SK-N-SH (cell line): ENCODE data around the gene CCDC74A. TPM values are rescaled to one million over a fixed set of nuclear protein-coding genes. Genes with fewer than 3 reads are reported as not detected.
"Not testable (repeated sequence)": the region's sequence is repeated elsewhere in the genome, so short reads cannot be mapped to it uniquely, and the experiment has no call there.

Experiments used
- CTCF ChIA-PET: fragments of 300-600, 350-600 bp; formaldehyde crosslinking; extraction: SDS; loops from one replicate; lab custom pipeline; 2021; lab: Yijun Ruan, JAX
- POLR2A ChIA-PET: fragments of 350-600 bp; sonication (Branson Sonifier 250); formaldehyde crosslinking; extraction: SDS; loops from one replicate; lab custom pipeline; 2020; ENCODE audit warnings: antibody characterized with exemption, inconsistent platforms; lab: Yijun Ruan, JAX
- DNase-seq: peaks from one replicate; pipeline ENCODE4 v3.0.0; 2012
- H2AFZ ChIP-seq: fragments of 200-600 bp; sonication (generic); 2 replicates; pipeline ENCODE4 v1.8.1; 2016; ENCODE audit warnings: antibody characterized with exemption, mild to moderate bottlenecking, low read depth
- H3F3A ChIP-seq: fragments of 200-600 bp; sonication (generic); replicated peaks from 2 replicates; pipeline ENCODE3; 2016; ENCODE audit warnings: antibody characterized with exemption, mild to moderate bottlenecking; ENCODE audit not compliant: insufficient read depth
- H3K27ac ChIP-seq, 2 experiments: fragments of 200-500 bp in 1 of 2; fragments of 200-600 bp in 1 of 2; sonication (Bioruptor generic) in 1 of 2; sonication (generic), shearing (Covaris generic) in 1 of 2; 2 replicates each; pipeline versions ENCODE4 v1.5.1 to v1.6.1; 2014 to 2016; ENCODE audit warnings: low read depth in 2 of 2, inconsistent platforms in 1 of 2, low read length in 1 of 2, mild to moderate bottlenecking in 1 of 2, mixed read lengths in 1 of 2
- H3K27me3 ChIP-seq: fragments of 200-600 bp; sonication (generic), shearing (Covaris generic); 2 replicates; pipeline ENCODE4 v1.6.1; 2016; ENCODE audit warnings: mixed run types; ENCODE audit not compliant: insufficient read depth
- H3K36me3 ChIP-seq, 2 experiments: fragments of 200-500 bp in 1 of 2; fragments of 200-600 bp in 1 of 2; sonication (Bioruptor generic) in 1 of 2; sonication (generic) in 1 of 2; replicated peaks in 1 of 2; 2 replicates each; pipeline versions ENCODE3 to v1.5.1; 2014 to 2016; ENCODE audit warnings: low read length in 1 of 2, mild to moderate bottlenecking in 1 of 2; ENCODE audit not compliant: insufficient read depth in 2 of 2, control insufficient read depth in 1 of 2
- H3K4me1 ChIP-seq, 2 experiments: fragments of 200-500 bp in 1 of 2; fragments of 200-600 bp in 1 of 2; sonication (Bioruptor generic) in 1 of 2; sonication (generic), shearing (Covaris generic) in 1 of 2; 2 replicates each; pipeline versions ENCODE4 v1.5.1 to v1.6.1; 2014 to 2016; ENCODE audit warnings: low read depth in 1 of 2, low read length in 1 of 2, mixed run types in 1 of 2; ENCODE audit not compliant: insufficient read depth in 2 of 2, control insufficient read depth in 1 of 2
- H3K4me2 ChIP-seq: fragments of 200-600 bp; sonication (generic), shearing (Covaris generic); 2 replicates; pipeline ENCODE4 v1.6.1; 2017; ENCODE audit warnings: mixed run types
- H3K4me3 ChIP-seq, 2 experiments: fragments of 200-500 bp in 1 of 2; fragments of 200-600 bp in 1 of 2; sonication (Bioruptor generic) in 1 of 2; sonication (generic), shearing (Covaris generic) in 1 of 2; 2 replicates each; pipeline versions ENCODE4 v1.5.1 to v1.8.1; 2014 to 2016; ENCODE audit warnings: low read depth in 2 of 2, inconsistent platforms in 1 of 2, low read length in 1 of 2, mild to moderate bottlenecking in 1 of 2, mixed read lengths in 1 of 2, moderate library complexity in 1 of 2
- H3K79me2 ChIP-seq: fragments of 200-600 bp; sonication (generic); 2 replicates; pipeline ENCODE4 v1.8.1; 2017; ENCODE audit warnings: mild to moderate bottlenecking; ENCODE audit not compliant: insufficient read depth
- H3K9ac ChIP-seq: fragments of 200-600 bp; sonication (generic); 2 replicates; pipeline ENCODE4 v1.6.1; 2017; ENCODE audit warnings: mixed run types
- H3K9me2 ChIP-seq: fragments of 200-600 bp; sonication (generic); 2 replicates; pipeline ENCODE4 v1.6.1; 2017; ENCODE audit warnings: mixed run types
- H3K9me3 ChIP-seq: fragments of 200-600 bp; sonication (generic); 2 replicates; pipeline ENCODE4 v1.6.1; 2017; ENCODE audit warnings: mixed run types, mild to moderate bottlenecking, moderate library complexity
- H4K20me1 ChIP-seq: fragments of 200-600 bp; sonication (generic); 2 replicates; pipeline ENCODE4 v1.6.1; 2017; ENCODE audit warnings: mild to moderate bottlenecking, mixed run types; ENCODE audit not compliant: insufficient read depth
- CTCF ChIP-seq: fragments of 200-600 bp; sonication (generic); IDR thresholded peaks from 2 replicates; pipeline ENCODE4 v1.6.1; 2017; ENCODE audit warnings: antibody characterized with exemption, mild to moderate bottlenecking, moderate library complexity
- FOSL2 ChIP-seq: IDR thresholded peaks from 2 replicates; pipeline ENCODE4 v1.4.0; 2012; ENCODE audit warnings: low read depth, mild to moderate bottlenecking, moderate library complexity, borderline replicate concordance
- GATA2 ChIP-seq: sonication (generic); formaldehyde crosslinking; IDR thresholded peaks from 2 replicates; pipeline ENCODE4 v1.5.0; 2020; ENCODE audit warnings: mild to moderate bottlenecking, missing genetic modification reagents
- NFIC ChIP-seq: IDR thresholded peaks from 2 replicates; pipeline ENCODE4 v1.4.0; 2012; ENCODE audit warnings: borderline replicate concordance
- POLR2AphosphoS5 ChIP-seq: IDR thresholded peaks from 2 replicates; pipeline ENCODE4 v1.6.1; 2012; ENCODE audit warnings: low read depth, low read length
- TAF1 ChIP-seq: IDR thresholded peaks from 2 replicates; pipeline ENCODE4 v1.6.1; 2012; ENCODE audit warnings: low read depth, mild to moderate bottlenecking, low read length, moderate library complexity, borderline replicate concordance
- TEAD4 ChIP-seq: IDR thresholded peaks from 2 replicates; pipeline ENCODE4 v1.4.0; 2012; ENCODE audit warnings: mild to moderate bottlenecking, borderline replicate concordance; ENCODE audit not compliant: insufficient read depth
- USF2 ChIP-seq: fragments of 150-350 bp; IDR thresholded peaks from 2 replicates; pipeline ENCODE4 v1.6.1; 2017; ENCODE audit warnings: antibody characterized with exemption, low read length, low read depth, borderline replicate concordance
- YY1 ChIP-seq: IDR thresholded peaks from 2 replicates; pipeline ENCODE4 v1.4.0; 2012; ENCODE audit warnings: low read depth, mild to moderate bottlenecking
- WGBS: methylation state at CpG from one replicate; pipeline ENCODE4 v1.1.6; 2017; ENCODE audit warnings: low lambda C conversion rate; 5-methylcytosine and 5-hydroxymethylcytosine counted together
- polyA plus RNA-seq, 3 experiments: library from polyadenylated mRNA; depleted of rRNA; stranded (reverse); fragments of >200 nt; gene quantifications; 2 replicates each; pipeline ENCODE4 v1.2.3, GENCODE V29; 2012

The CCDC74A gene
- polyA plus RNA-seq, 1 of the 3 experiments (the other 2 are of a cell fraction): 21.3 TPM

GRCh38 chr2:131567891-131568290 is 40.2 kb downstream of the CCDC74A start:
- ChIA-PET CTCF (no interaction called here), POLR2A (no interaction called here)
- no peak for DNase-seq

GRCh38 chr2:131568401-131568800 is 40.7 kb downstream of the CCDC74A start:
- POLR2A ChIA-PET, H3K9me3 ChIP-seq, DNase-seq, H3F3A ChIP-seq, H3K9ac ChIP-seq, H3K79me2 ChIP-seq, H3K4me1 ChIP-seq, H3K27ac ChIP-seq, H2AFZ ChIP-seq, CTCF ChIA-PET, H3K9me2 ChIP-seq, H4K20me1 ChIP-seq, H3K27me3 ChIP-seq, H3K4me2 ChIP-seq, H3K36me3 ChIP-seq, H3K4me3 ChIP-seq: not testable (repeated sequence)
- 7% methylated on average over 1 of the region's 1 CpG for WGBS

More at GRCh38 chr2:131567891-131568290, 40.2 kb downstream of the CCDC74A start:
- no peak overlapping the region for H3K9ac ChIP-seq
- no peak for TF ChIP-seq NFIC
- TF ChIP-seq USF2: no peak
- no peak for TF ChIP-seq FOSL2
- TF ChIP-seq POLR2AphosphoS5: no peak
- H2AFZ ChIP-seq: no peak overlapping the region
- no peaks in the 10 kb centered on the region for H3K27me3 ChIP-seq
- H3K9me3 ChIP-seq: no peaks in the 10 kb centered on the region
- H3K4me2 ChIP-seq: no peak overlapping the region
- no peak overlapping the region for H3K27ac ChIP-seq
- H3K4me3 ChIP-seq: no peak overlapping the region
- no peaks in the 10 kb centered on the region for H3K9me2 ChIP-seq
- H3K79me2 ChIP-seq: no peaks in the 10 kb centered on the region
- H3K36me3 ChIP-seq: no peaks in the 10 kb centered on the region
- no peaks in the 10 kb centered on the region for H3K4me1 ChIP-seq
- H4K20me1 ChIP-seq: no peaks in the 10 kb centered on the region
- H3F3A ChIP-seq: peaks cover 3% of the 10 kb centered on the region

- no peak for TF ChIP-seq TAF1
- no peak for TF ChIP-seq YY1
- no peak for TF ChIP-seq CTCF
- TF ChIP-seq USF2: no peak
- TF ChIP-seq GATA2 (CRISPR knock-in tag): no peak
- no peak for TF ChIP-seq TEAD4
- no peak overlapping the region for H3K4me2 ChIP-seq
- H3K9ac ChIP-seq: no peak overlapping the region
- CTCF ChIA-PET: no interaction called here
- no peak overlapping the region for H3K4me3 ChIP-seq
- no peaks in the 10 kb centered on the region; a peak in 1 of 4 replicates for H3K4me1 ChIP-seq
- POLR2A ChIA-PET: no interaction called here
- H3F3A ChIP-seq: peaks cover 3% of the 10 kb centered on the region
- H3K79me2 ChIP-seq: no peaks in the 10 kb centered on the region
- no peak overlapping the region for H3K27ac ChIP-seq
- no peaks in the 10 kb centered on the region for H4K20me1 ChIP-seq
- H3K27me3 ChIP-seq: peaks cover 16% of the 10 kb centered on the region
- no peaks in the 10 kb centered on the region for H3K9me3 ChIP-seq
- 5% methylated on average over 1 of the region's 1 CpG for WGBS
- DNase-seq: no peak
- no peaks in the 10 kb centered on the region for H3K36me3 ChIP-seq
- 0 out of 2 replicates have a peak overlapping the region, but pooled peaks have one; percentile 16 for H2AFZ ChIP-seq
- no peaks in the 10 kb centered on the region for H3K9me2 ChIP-seq
Measured at GRCh38 chr2:131572175-131572574, 44.5 kb downstream of the CCDC74A start.
